Loucy (cell line): Measurements from ENCODE around the gene E4F1.

Experiments used
- H2AFZ ChIP-seq: fragments of 200-600 bp; sonication (generic); 2 replicates; pipeline ENCODE4 v1.6.0; 2016; ENCODE audit warnings: antibody characterized with exemption, mild to moderate bottlenecking, low read length, moderate library complexity
- H3F3A ChIP-seq: fragments of 200-600 bp; 2 replicates; pipeline ENCODE4 v1.6.0; 2016; ENCODE audit warnings: antibody characterized with exemption, low read depth, mild to moderate bottlenecking
- H3K27me3 ChIP-seq: fragments of 200-600 bp; sonication (generic); 2 replicates; pipeline ENCODE4 v1.6.1; 2014; ENCODE audit warnings: low read length, mild to moderate bottlenecking; ENCODE audit not compliant: insufficient read depth, poor library complexity, severe bottlenecking
- H3K36me3 ChIP-seq: fragments of 200-600 bp; sonication (generic); 2 replicates; pipeline ENCODE4 v1.6.1; 2016; ENCODE audit warnings: low read length; ENCODE audit not compliant: insufficient read depth
- H3K4me1 ChIP-seq: fragments of 200-600 bp; sonication (generic); 2 replicates; pipeline ENCODE4 v1.5.1; 2014; ENCODE audit warnings: low read length, mild to moderate bottlenecking; ENCODE audit not compliant: insufficient read depth, poor library complexity, severe bottlenecking
- H3K4me2 ChIP-seq: fragments of 200-600 bp; sonication (generic); 2 replicates; pipeline ENCODE4 v1.6.0; 2014; ENCODE audit warnings: antibody characterized with exemption, low read length, low read depth, mild to moderate bottlenecking; ENCODE audit not compliant: poor library complexity, severe bottlenecking
- H3K4me3 ChIP-seq: fragments of 200-600 bp; sonication (generic); 2 replicates; pipeline ENCODE4 v1.5.1; 2014; ENCODE audit warnings: low read length, mild to moderate bottlenecking, mixed read lengths; ENCODE audit not compliant: poor library complexity, severe bottlenecking
- H3K79me2 ChIP-seq: fragments of 200-600 bp; sonication (generic); 2 replicates; pipeline ENCODE4 v1.6.1; 2014; ENCODE audit warnings: low read length; ENCODE audit not compliant: insufficient read depth
- H3K9ac ChIP-seq: fragments of 200-600 bp; sonication (generic); 2 replicates; pipeline ENCODE4 v1.6.0; 2014; ENCODE audit warnings: mild to moderate bottlenecking, low read depth, low read length, moderate library complexity; ENCODE audit not compliant: poor library complexity, severe bottlenecking
- H3K9me2 ChIP-seq: fragments of 200-600 bp; sonication (generic); replicated peaks from 2 replicates; pipeline ENCODE4 v1.6.1; 2016; ENCODE audit warnings: low read depth, low read length, mixed read lengths
- H3K9me3 ChIP-seq: fragments of 200-600 bp; sonication (generic); 2 replicates; pipeline ENCODE4 v1.6.1; 2014; ENCODE audit warnings: mild to moderate bottlenecking, antibody characterized with exemption, low read length, low read depth; ENCODE audit not compliant: insufficient read depth
- H4K20me1 ChIP-seq: fragments of 200-600 bp; sonication (generic); 2 replicates; pipeline ENCODE4 v1.6.0; 2014; ENCODE audit warnings: antibody characterized with exemption, low read length, mild to moderate bottlenecking; ENCODE audit not compliant: insufficient read depth, poor library complexity, severe bottlenecking
- CTCF ChIP-seq: fragments of 200-600 bp; sonication (generic); conservative IDR thresholded peaks from 2 replicates; pipeline ENCODE4 v1.5.1; 2014; ENCODE audit warnings: mild to moderate bottlenecking, antibody characterized with exemption, low read length
- EZH2phosphoT487 ChIP-seq: fragments of 200-600 bp; IDR thresholded peaks from 2 replicates; pipeline ENCODE4 v1.6.1; 2018; ENCODE audit warnings: antibody characterized with exemption, mild to moderate bottlenecking, moderate library complexity, borderline replicate concordance

Gene E4F1

GRCh38 chr16:2208772-2209171 is 14.6 kb upstream of the E4F1 start:
- no peaks in the 10 kb centered on the region for H3K9me3 ChIP-seq
- no peak overlapping the region for H3K4me2 ChIP-seq
- H3K36me3 ChIP-seq: no peaks in the 10 kb centered on the region; the same call in 1 of the 2 replicates
- H4K20me1 ChIP-seq: no peaks in the 10 kb centered on the region
- peaks cover 22% of the 10 kb centered on the region for H3K79me2 ChIP-seq
- H3K9me2 ChIP-seq: no peaks in the 10 kb centered on the region
- H3K27me3 ChIP-seq: no peaks in the 10 kb centered on the region
- no peak overlapping the region for H3K9ac ChIP-seq
- H3F3A ChIP-seq: no peaks in the 10 kb centered on the region
- H3K4me1 ChIP-seq: peaks cover 5% of the 10 kb centered on the region
- H3K4me3 ChIP-seq: no peak overlapping the region
- TF ChIP-seq EZH2phosphoT487 (no peak), CTCF (no peak)
- no peak overlapping the region for H2AFZ ChIP-seq

DNA sequence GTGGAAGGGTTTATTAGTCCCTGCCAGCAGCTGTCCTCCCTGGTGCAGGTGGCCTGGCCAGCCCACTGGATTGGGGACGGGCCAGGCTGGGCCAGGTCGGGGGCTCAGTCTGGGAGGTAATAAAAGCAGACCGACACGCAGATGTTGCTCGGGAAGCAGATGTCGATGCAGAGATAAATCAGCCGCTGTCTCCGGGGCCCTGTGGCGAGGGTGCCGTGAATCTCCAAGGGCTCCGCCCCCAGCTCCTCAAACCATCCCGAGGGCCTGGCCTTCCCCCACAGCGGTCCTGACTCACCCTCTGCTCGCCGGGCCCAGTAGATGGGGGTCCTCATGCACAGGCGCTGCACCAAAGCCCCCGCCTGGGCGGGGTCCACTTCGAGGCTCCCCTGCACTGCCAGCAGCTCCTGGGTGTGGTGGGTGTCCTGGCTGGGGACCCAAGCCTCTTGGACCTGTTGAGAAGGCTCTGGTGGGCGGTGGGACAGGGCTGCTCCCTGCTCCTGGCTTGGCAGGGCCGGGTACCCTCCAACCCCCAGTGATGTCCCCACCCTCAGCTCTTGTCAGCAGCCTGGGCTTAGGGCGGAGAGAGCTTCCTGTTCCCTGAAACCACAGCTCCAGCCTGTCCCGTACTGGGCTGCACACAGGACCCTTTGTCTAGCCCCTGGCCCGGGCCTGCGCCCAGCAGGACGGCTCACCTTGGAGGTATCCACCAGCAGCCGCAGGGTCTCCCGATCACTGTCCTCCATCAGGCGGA is 14.0 kb upstream of the E4F1 start:
- Histone ChIP-seq H2AFZ (no peak overlapping the region), H3F3A (no peaks in the 10 kb centered on the region), H3K4me3 (no peak overlapping the region), H3K79me2 (peaks cover 22% of the 10 kb centered on the region), H3K4me1 (peaks cover 5% of the 10 kb centered on the region), H3K36me3 (no peaks in the 10 kb centered on the region; the same call in 1 of the 2 replicates), H3K9me2 (no peaks in the 10 kb centered on the region), H4K20me1 (no peaks in the 10 kb centered on the region), H3K9ac (no peak overlapping the region), H3K9me3 (no peaks in the 10 kb centered on the region), H3K4me2 (no peak overlapping the region), H3K27me3 (no peaks in the 10 kb centered on the region)
- no peak for TF ChIP-seq EZH2phosphoT487
- no peak for TF ChIP-seq CTCF

GRCh38 chr16:2210009-2210332 is 13.4 kb upstream of the E4F1 start:
- no peak overlapping the region for H3K4me2 ChIP-seq
- H3K36me3 ChIP-seq: no peaks in the 10 kb centered on the region; the same call in 1 of the 2 replicates
- peaks cover 5% of the 10 kb centered on the region for H3K4me1 ChIP-seq

More at GRCh38 chr16:2210009-2210332, 13.4 kb upstream of the E4F1 start:
- Histone ChIP-seq H3K79me2 (peaks cover 22% of the 10 kb centered on the region), H3K9ac (no peak overlapping the region), H2AFZ (no peak overlapping the region), H3K27me3 (no peaks in the 10 kb centered on the region), H3F3A (no peaks in the 10 kb centered on the region), H4K20me1 (no peaks in the 10 kb centered on the region), H3K4me3 (no peak overlapping the region), H3K9me3 (no peaks in the 10 kb centered on the region), H3K9me2 (no peaks in the 10 kb centered on the region)
- TF ChIP-seq CTCF: no peak
